DOHH2 (cell line): ENCODE measurements around the gene ANO6.

Source experiments
- H3F3A ChIP-seq: fragments of 200-600 bp; sonication (generic), shearing (Covaris generic); 2 replicates; pipeline ENCODE4 v1.6.0; 2016; ENCODE audit warnings: antibody characterized with exemption, mild to moderate bottlenecking; ENCODE audit not compliant: control insufficient read depth, insufficient read depth
- H3K27ac ChIP-seq: fragments of 200-600 bp; sonication (generic); 2 replicates; pipeline ENCODE4 v1.5.1; 2014; ENCODE audit warnings: low read depth, mild to moderate bottlenecking, low read length, moderate library complexity
- H3K27me3 ChIP-seq: fragments of 200-600 bp; sonication (generic); 2 replicates; pipeline ENCODE4 v1.6.1; 2014; ENCODE audit warnings: mild to moderate bottlenecking, low read length, mixed read lengths; ENCODE audit not compliant: control insufficient read depth
- H3K36me3 ChIP-seq: fragments of 200-600 bp; sonication (generic); 2 replicates; pipeline ENCODE4 v1.6.1; 2014; ENCODE audit warnings: mild to moderate bottlenecking, low read length, moderate library complexity, mixed read lengths; ENCODE audit not compliant: control insufficient read depth
- H3K4me1 ChIP-seq: fragments of 200-600 bp; sonication (generic); 2 replicates; pipeline ENCODE4 v1.6.1; 2014; ENCODE audit warnings: mild to moderate bottlenecking, low read length, mixed read lengths; ENCODE audit not compliant: control insufficient read depth
- H3K4me2 ChIP-seq: fragments of 200-600 bp; sonication (generic); 2 replicates; pipeline ENCODE4 v1.6.0; 2014; ENCODE audit warnings: mild to moderate bottlenecking, low read length, moderate library complexity
- H3K4me3 ChIP-seq: fragments of 200-600 bp; sonication (generic); 2 replicates; pipeline ENCODE4 v1.5.1; 2014; ENCODE audit warnings: mild to moderate bottlenecking, low read length, mixed read lengths
- H3K79me2 ChIP-seq: fragments of 200-600 bp; sonication (generic); 2 replicates; pipeline ENCODE4 v1.6.1; 2014; ENCODE audit warnings: mild to moderate bottlenecking, low read length, mixed read lengths; ENCODE audit not compliant: control insufficient read depth
- H3K9me2 ChIP-seq: fragments of 200-600 bp; sonication (generic); replicated peaks from 2 replicates; pipeline ENCODE4 v1.6.1; 2014; ENCODE audit warnings: mild to moderate bottlenecking, low read length, mixed read lengths; ENCODE audit not compliant: control insufficient read depth
- H3K9me3 ChIP-seq: fragments of 200-600 bp; sonication (generic); 2 replicates; pipeline ENCODE4 v1.6.1; 2014; ENCODE audit warnings: antibody characterized with exemption, low read length, mixed read lengths; ENCODE audit not compliant: control insufficient read depth, insufficient read depth
- H4K20me1 ChIP-seq: fragments of 200-600 bp; sonication (generic); 2 replicates; pipeline ENCODE4 v1.6.0; 2014; ENCODE audit warnings: low read depth, mild to moderate bottlenecking, antibody characterized with exemption, low read length, moderate library complexity; ENCODE audit not compliant: control insufficient read depth, insufficient read depth
- EZH2phosphoT487 ChIP-seq: fragments of 200-600 bp; sonication (generic); IDR thresholded peaks from 2 replicates; pipeline ENCODE4 v1.6.1; 2017; ENCODE audit warnings: borderline replicate concordance, mild to moderate bottlenecking, antibody characterized with exemption, low read length, moderate library complexity, mixed read lengths
- TF ChIP-seq, protein P1 (sequence below): fragments of 200-600 bp; sonication (generic); IDR thresholded peaks from one replicate; pipeline ENCODE4 v1.5.1; 2014; ENCODE audit warnings: antibody characterized with exemption, mild to moderate bottlenecking, low read depth, low read length; ENCODE audit not compliant: poor library complexity, severe bottlenecking

Gene ANO6

DNA sequence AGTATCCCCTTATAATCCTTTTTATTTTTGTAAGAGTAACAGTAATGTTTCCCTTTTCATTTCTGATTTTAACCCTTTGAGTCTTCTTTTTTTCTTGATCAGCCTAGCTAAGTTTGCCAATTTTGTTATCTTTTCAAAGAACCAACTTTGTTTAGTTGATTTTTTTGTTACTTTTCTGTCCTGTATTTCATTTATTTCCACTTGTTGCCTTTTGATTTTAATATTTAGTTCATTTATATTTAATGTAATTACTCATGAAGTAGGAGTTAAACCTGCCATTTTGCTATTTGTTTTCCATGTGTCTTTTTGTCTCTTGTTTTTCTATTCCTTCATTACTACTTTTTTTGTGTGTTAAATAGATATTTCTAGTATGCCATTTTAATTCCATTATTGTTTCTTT is 146.4 kb downstream of the ANO6 start:
- H3K36me3 ChIP-seq, result peaks cover 17% of the 10 kb centered on the region
- H3K79me2 ChIP-seq, result no peaks in the 10 kb centered on the region
- H3K9me3 ChIP-seq, result peaks cover 16% of the 10 kb centered on the region; the same call in 1 of the 2 replicates
- TF ChIP-seq, protein P1, sequence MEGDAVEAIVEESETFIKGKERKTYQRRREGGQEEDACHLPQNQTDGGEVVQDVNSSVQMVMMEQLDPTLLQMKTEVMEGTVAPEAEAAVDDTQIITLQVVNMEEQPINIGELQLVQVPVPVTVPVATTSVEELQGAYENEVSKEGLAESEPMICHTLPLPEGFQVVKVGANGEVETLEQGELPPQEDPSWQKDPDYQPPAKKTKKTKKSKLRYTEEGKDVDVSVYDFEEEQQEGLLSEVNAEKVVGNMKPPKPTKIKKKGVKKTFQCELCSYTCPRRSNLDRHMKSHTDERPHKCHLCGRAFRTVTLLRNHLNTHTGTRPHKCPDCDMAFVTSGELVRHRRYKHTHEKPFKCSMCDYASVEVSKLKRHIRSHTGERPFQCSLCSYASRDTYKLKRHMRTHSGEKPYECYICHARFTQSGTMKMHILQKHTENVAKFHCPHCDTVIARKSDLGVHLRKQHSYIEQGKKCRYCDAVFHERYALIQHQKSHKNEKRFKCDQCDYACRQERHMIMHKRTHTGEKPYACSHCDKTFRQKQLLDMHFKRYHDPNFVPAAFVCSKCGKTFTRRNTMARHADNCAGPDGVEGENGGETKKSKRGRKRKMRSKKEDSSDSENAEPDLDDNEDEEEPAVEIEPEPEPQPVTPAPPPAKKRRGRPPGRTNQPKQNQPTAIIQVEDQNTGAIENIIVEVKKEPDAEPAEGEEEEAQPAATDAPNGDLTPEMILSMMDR, result no peak
- TF ChIP-seq EZH2phosphoT487, result no peak
- H3K9me2 ChIP-seq, result no peaks in the 10 kb centered on the region
- H4K20me1 ChIP-seq, result no peaks in the 10 kb centered on the region
- H3K4me3 ChIP-seq, result no peak overlapping the region
- H3K4me1 ChIP-seq, result no peaks in the 10 kb centered on the region
- no peaks in the 10 kb centered on the region for H3K27me3 ChIP-seq
- no peak overlapping the region for H3K4me2 ChIP-seq
- no peak overlapping the region for H3K27ac ChIP-seq
- H3F3A ChIP-seq, result no peaks in the 10 kb centered on the region

DNA sequence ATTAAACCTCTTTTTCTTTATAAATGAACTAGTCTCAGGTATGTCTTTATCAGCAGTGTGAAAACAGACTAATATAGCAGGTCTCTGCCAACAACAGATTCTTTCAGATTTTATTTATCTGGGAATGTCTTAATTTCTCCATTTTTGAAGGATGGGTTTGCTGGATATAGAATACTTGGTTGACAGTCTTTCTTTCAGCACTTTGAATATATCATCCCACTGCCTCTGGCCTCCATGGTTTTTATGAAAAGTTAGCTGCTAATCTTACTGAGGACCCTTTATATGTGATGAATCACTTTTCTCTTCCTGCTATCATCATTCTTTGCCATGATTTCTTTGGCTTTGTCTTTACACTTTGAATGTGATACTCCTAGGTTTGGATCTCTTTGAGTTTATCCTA is 148.0 kb downstream of the ANO6 start:
- no peaks in the 10 kb centered on the region for H3K4me1 ChIP-seq
- no peak for TF ChIP-seq EZH2phosphoT487
- TF ChIP-seq, protein P1, result no peak
- peaks cover 21% of the 10 kb centered on the region for H3K36me3 ChIP-seq
- H3K9me3 ChIP-seq, result peaks cover 16% of the 10 kb centered on the region; the same call in 1 of the 2 replicates
- no peaks in the 10 kb centered on the region for H3K27me3 ChIP-seq
- no peaks in the 10 kb centered on the region for H3K79me2 ChIP-seq
- no peak overlapping the region for H3K4me3 ChIP-seq
- no peaks in the 10 kb centered on the region for H3F3A ChIP-seq
- H3K4me2 ChIP-seq, result no peak overlapping the region
- no peaks in the 10 kb centered on the region for H3K9me2 ChIP-seq
- no peak overlapping the region for H3K27ac ChIP-seq
- no peaks in the 10 kb centered on the region for H4K20me1 ChIP-seq

DNA sequence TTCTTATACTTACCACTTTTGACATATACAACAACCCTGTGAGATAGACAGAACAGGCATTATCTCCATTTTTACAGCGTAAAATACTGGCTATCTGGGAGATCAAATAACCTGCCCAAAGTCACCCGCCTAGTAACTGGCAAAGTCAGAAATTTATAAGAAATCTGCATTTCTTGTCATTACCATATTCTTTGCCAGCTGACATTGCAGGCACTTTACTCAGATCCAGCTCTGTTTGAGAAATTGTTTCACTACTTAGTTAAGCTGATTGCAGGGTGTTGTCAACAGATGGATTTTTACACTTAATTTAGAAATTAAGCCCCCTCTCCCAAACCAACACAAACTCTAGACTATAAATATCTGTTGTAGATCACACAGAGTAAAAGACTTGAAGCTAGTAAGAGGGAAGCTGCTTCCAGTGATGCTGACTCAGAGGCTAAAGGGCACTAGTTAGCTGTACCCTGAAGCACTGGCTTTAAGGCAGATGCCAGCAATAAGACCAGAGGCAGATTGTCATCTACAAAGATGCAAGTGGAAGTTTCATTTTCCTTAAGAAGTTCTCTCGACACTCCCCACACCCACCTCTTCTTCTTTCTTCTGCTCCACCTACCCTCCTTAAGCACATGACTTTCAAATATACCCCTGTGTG is 153.1 kb downstream of the ANO6 start:
- H3K27ac ChIP-seq, result no peak overlapping the region
- peaks cover 16% of the 10 kb centered on the region for H3K36me3 ChIP-seq
- no peaks in the 10 kb centered on the region for H3K79me2 ChIP-seq
- H3K4me1 ChIP-seq, result no peaks in the 10 kb centered on the region
- H3F3A ChIP-seq, result no peaks in the 10 kb centered on the region
- H3K27me3 ChIP-seq, result no peaks in the 10 kb centered on the region
- H3K4me3 ChIP-seq, result no peak overlapping the region
- peaks cover 3% of the 10 kb centered on the region; the same call in 1 of the 2 replicates for H3K9me3 ChIP-seq
- TF ChIP-seq, protein P1, result no peak
- TF ChIP-seq EZH2phosphoT487, result no peak
- no peaks in the 10 kb centered on the region for H4K20me1 ChIP-seq
- no peaks in the 10 kb centered on the region for H3K9me2 ChIP-seq
- no peak overlapping the region for H3K4me2 ChIP-seq
